Measurements from ENCODE around the gene LHFPL6.
"Not testable (repeated sequence)": the region's sequence is repeated elsewhere in the genome, so short reads cannot be mapped to it uniquely, and the experiment has no call there.

LHFPL6 gene

DNA sequence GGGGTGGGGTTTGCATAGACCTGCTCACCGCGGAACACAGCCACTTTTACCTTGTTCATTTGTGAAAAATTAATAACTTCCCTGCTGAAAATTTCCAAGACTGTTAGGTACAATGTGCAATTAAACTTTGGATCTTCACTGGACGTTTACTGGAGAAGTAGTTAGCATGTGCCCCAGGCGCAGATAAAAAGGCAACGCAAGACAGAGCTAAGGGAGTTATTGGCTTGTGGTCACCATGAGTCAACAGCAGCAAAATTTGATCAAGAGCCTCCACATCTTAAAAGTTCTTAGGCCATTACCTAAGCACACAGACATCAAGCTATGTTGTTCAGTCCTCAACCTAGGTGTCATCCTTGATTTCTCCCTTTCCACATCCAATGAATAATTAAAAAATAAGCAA lies 257.0 kb downstream of the LHFPL6 start:
- no peak for DNase-seq (ENCODE audit: low spot score)

GRCh38 chr13:39341251-39341650 lies 261.7 kb downstream of the LHFPL6 start:
- DNase-seq (ENCODE audit: low spot score): no peak

- not testable (repeated sequence) for DNase-seq (ENCODE audit: low spot score)
Measured at GRCh38 chr13:39338114-39338513, 264.9 kb downstream of the LHFPL6 start.

GRCh38 chr13:39336937-39337336 lies 266.1 kb downstream of the LHFPL6 start:
- no peak for DNase-seq (ENCODE audit: low spot score)

DNA sequence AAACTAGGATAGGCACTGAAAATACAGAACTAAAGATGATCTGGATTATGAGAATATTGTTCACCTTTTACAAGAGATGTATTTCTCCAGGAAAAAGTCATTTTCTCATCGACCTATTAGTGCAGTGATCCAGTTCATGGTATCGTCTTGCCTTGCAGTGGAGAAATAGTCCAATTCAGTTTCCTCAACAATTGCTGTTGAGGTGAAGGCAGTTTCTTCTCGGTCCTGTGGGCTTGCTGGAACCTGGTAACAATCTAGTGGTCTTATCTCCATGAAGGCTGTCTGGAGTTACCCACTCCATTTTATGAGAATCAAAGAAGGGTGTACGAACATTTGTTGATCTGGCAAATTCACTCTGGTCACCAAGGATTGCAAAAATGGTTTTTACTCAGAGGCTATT lies 266.8 kb downstream of the LHFPL6 start:
- no peak for DNase-seq (ENCODE audit: low spot score)

DNA sequence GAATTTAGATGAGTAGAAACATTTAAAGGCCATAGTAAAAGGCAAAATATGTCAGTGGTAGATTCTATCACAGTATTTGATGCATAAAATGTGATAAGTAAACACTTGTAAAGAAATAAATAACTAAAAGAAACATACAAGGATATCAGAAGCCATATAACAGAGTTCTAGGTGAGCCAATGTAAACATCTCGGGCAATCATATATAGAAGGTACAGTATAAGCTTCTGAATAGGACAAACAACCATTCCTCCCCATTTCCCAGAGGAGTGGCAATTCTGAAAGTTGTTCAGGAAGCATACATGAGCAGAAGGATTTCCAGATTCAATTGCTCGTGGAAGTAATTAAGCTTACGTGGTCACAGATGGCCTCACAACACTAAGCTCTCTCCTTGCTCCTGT lies 267.3 kb downstream of the LHFPL6 start:
- DNase-seq (ENCODE audit: low spot score): no peak

- DNase-seq (ENCODE audit: low spot score): no peak
Measured at GRCh38 chr13:39330504-39330903, 272.5 kb downstream of the LHFPL6 start.

DNA sequence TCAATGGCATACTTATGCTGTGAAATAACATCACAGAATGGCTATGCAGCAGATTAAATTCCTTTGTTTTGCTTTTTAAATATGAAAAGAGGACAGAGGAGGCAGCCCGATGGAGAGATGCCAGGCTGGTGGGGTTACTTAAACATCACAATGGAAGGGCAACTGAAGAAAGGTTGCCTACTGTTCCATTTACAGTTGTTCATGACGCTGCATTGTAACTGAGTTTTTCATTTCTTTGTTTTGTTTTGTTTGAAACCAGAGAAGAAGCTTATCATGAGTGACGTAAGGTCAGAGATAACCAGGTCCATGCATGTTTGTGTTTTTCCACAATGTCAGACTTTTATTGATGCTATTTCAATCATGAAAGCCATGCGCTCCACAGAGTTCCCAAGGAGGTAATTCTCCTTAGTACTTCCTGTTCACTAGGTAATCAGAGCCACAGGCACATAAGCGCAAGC lies 273.8 kb downstream of the LHFPL6 start:
- DNase-seq (ENCODE audit: low spot score): no peak

DNA sequence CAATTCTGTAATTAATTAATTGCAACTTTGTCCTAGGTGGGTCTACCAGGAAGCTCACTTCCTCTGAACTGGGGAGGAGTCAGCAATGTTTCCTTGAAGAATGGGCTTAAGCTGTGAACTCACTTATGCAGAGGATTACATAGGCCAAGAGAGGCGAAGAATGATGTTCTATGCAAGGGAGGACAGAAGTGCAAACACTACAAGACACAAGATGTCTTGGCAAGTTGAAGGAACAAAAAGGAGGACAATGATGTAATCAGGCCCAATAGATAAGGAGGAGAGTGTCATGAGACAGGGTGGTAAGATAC lies 275.9 kb downstream of the LHFPL6 start:
- DNase-seq (ENCODE audit: low spot score): no peak

GRCh38 chr13:39326469-39327171 lies 276.4 kb downstream of the LHFPL6 start:
- DNase-seq (ENCODE audit: low spot score): no peak

DNA sequence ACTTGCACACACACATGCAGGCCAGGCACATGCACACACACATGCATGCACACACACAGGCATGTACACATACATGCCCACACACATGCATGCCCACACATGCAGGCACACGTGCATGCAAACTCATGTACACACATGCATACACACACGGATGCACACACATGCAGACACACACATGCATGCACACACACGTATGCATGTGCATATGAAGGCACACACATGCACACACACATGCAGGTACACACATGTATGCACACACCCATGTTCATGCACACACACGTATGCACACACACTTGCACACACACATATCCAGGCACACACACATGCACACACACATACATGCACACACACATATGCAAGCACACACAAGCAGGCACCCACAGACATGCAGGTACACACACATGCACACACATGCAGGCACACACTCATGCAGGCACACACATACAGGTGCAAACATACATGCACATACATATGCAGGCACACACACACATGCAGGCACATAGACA lies 278.1 kb downstream of the LHFPL6 start:
- no peak for DNase-seq (ENCODE audit: low spot score)

- DNase-seq (ENCODE audit: low spot score): no peak
Measured at GRCh38 chr13:39322836-39323585, 280.0 kb downstream of the LHFPL6 start.

GRCh38 chr13:39321574-39321973 lies 281.4 kb downstream of the LHFPL6 start:
- no peak for DNase-seq (ENCODE audit: low spot score)

GRCh38 chr13:39318161-39318560 lies 284.8 kb downstream of the LHFPL6 start:
- DNase-seq (ENCODE audit: low spot score): no peak

GRCh38 chr13:39317291-39317690 lies 285.7 kb downstream of the LHFPL6 start:
- DNase-seq (ENCODE audit: low spot score): no peak

GRCh38 chr13:39315796-39316195 lies 287.2 kb downstream of the LHFPL6 start:
- DNase-seq (ENCODE audit: low spot score): no peak

GRCh38 chr13:39313721-39314120 lies 289.3 kb downstream of the LHFPL6 start:
- no peak for DNase-seq (ENCODE audit: low spot score)

- no peak for DNase-seq (ENCODE audit: low spot score)
Measured at GRCh38 chr13:39312596-39312995, 290.4 kb downstream of the LHFPL6 start.

GRCh38 chr13:39311619-39312018 lies 291.4 kb downstream of the LHFPL6 start:
- no peak for DNase-seq (ENCODE audit: low spot score)

GRCh38 chr13:39310961-39311360 lies 292.0 kb downstream of the LHFPL6 start:
- no peak for DNase-seq (ENCODE audit: low spot score)

DNA sequence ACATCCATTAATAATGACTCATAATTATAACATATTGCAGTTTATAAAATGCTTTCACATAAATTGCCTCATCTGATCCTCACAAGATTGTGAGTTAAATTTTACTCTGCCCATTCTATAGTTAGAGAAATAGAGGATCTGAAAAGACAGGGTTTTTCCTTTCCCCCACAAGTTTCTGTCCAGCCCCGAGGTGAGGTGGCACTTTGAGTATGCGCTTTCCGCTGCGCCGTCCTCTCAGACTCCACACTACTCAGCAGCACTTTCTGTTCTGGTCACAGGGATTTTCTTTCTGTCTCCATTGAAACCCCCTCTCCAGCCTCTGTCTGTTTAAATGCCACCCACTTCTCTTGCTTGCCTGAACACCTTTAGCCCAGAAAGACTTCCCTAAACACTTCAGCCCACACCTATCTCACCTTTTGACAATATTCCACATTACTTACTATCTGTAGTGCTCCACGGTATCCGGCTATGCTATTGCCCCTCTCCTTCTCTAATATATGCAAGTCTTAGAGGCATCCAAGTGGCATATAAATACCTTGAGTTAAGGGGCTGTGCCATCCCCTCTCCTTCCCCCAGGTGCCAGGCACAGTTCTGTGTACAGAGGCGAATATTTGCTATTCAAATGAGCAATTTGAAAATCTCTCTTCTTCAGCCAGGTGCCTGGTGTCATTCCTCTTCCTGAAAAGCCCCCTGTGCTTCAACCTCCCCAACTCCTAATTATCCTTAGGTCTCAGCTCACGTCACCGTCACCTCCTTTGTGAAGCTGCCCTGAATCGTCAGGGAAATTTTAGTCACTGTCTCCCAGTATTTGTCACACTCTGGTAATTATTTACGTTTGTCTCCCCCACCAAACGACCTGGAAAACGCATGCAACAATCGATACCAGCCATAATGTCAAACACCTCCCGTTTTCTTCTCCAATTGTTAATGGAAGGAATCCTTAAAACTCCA lies 296.1 kb downstream of the LHFPL6 start:
- no peak for DNase-seq (ENCODE audit: low spot score)

GRCh38 chr13:39302820-39303219 lies 300.2 kb downstream of the LHFPL6 start:
- DNase-seq (ENCODE audit: low spot score): no peak
